ENCODE data around the gene TMEM109. TPM values are rescaled to one million over a fixed set of nuclear protein-coding genes. Genes with fewer than 3 reads are reported as not detected.

Gene TMEM109
- total and polyA plus RNA-seq, 5 donors = 103 to 119 (median 116) TPM

Other genes starting within 250 kb of the TMEM109 start
- gene MS4A8, start 214.5 kb upstream of the TMEM109 start, total RNA-seq = not detected
- 0.16 TPM for gene MS4A8, start 214.5 kb upstream of the TMEM109 start, polyA plus RNA-seq
- gene MS4A18, start 189.4 kb upstream of the TMEM109 start, total RNA-seq = not detected
- gene MS4A18, start 189.4 kb upstream of the TMEM109 start, polyA plus RNA-seq = not detected
- not detected for gene MS4A15, start 157.3 kb upstream of the TMEM109 start, total RNA-seq
- gene MS4A15, start 157.3 kb upstream of the TMEM109 start, polyA plus RNA-seq = not detected
- not detected for gene MS4A10, start 128.8 kb upstream of the TMEM109 start, total RNA-seq
- gene MS4A10, start 128.8 kb upstream of the TMEM109 start, polyA plus RNA-seq = not detected
- gene CCDC86, start 72.0 kb upstream of the TMEM109 start, total RNA-seq = 10 to 100 TPM in 1 of 4 donors, 1 to 10 TPM in 3; 6.5 to 12.5 (median 7.4) TPM
- 7.8 TPM for gene CCDC86, start 72.0 kb upstream of the TMEM109 start, polyA plus RNA-seq
- under 1 TPM in 1 of 4 donors, not detected in 3; 0.20 TPM for gene PTGDR2, start 58.2 kb upstream of the TMEM109 start, total RNA-seq
- 0.14 TPM for gene PTGDR2, start 58.2 kb upstream of the TMEM109 start, polyA plus RNA-seq
- gene ZP1, start 46.6 kb upstream of the TMEM109 start, total RNA-seq = not detected
- 0.16 TPM for gene ZP1, start 46.6 kb upstream of the TMEM109 start, polyA plus RNA-seq
- 10 to 100 TPM; 35.4 to 43.4 (median 38.8) TPM for gene PRPF19, start 7.6 kb upstream of the TMEM109 start, total RNA-seq
- gene PRPF19, start 7.6 kb upstream of the TMEM109 start, polyA plus RNA-seq = 31.5 TPM
- 10 to 100 TPM in 1 of 4 donors, 1 to 10 TPM in 3; 5.1 to 10.2 (median 7.0) TPM for gene TMEM132A, start 10.3 kb downstream of the TMEM109 start, total RNA-seq
- 6.8 TPM for gene TMEM132A, start 10.3 kb downstream of the TMEM109 start, polyA plus RNA-seq
- 10 to 100 TPM; 17.4 to 24.7 (median 22.1) TPM for gene SLC15A3, start 38.0 kb downstream of the TMEM109 start, total RNA-seq
- 24.6 TPM for gene SLC15A3, start 38.0 kb downstream of the TMEM109 start, polyA plus RNA-seq
- gene CD6, start 57.5 kb downstream of the TMEM109 start, total RNA-seq = 1 to 10 TPM in 2 of 4 donors, under 1 TPM in 2; 0.71 to 1.7 (median 0.87) TPM
- gene CD6, start 57.5 kb downstream of the TMEM109 start, polyA plus RNA-seq = 0.11 TPM
- under 1 TPM; 0.25 to 0.72 (median 0.40) TPM for gene CD5, start 188.3 kb downstream of the TMEM109 start, total RNA-seq
- 0.05 TPM for gene CD5, start 188.3 kb downstream of the TMEM109 start, polyA plus RNA-seq
- 10 to 100 TPM; 17.6 to 25.4 (median 19.6) TPM for gene VPS37C, start 247.3 kb downstream of the TMEM109 start, total RNA-seq
- 14.6 TPM for gene VPS37C, start 247.3 kb downstream of the TMEM109 start, polyA plus RNA-seq

Data from right cardiac atrium (tissue), 5 donors.